LHCN-M2 (cell line): ENCODE results near the gene GALE. TPM values are rescaled to one million over a fixed set of nuclear protein-coding genes. Genes with fewer than 3 reads are reported as not detected.
"Not testable (repeated sequence)": the region's sequence is repeated elsewhere in the genome, so short reads cannot be mapped to it uniquely, and the experiment has no call there.

Experiments used
- DNase-seq: peaks from one replicate; pipeline ENCODE4 v3.0.0-alpha.2; 2012; ENCODE audit warnings: low read depth
- total RNA-seq: library from RNA; depleted of rRNA; stranded (reverse); fragments of >200 nt; gene quantifications from 2 replicates; pipeline ENCODE4 v1.2.3, GENCODE V29; 2014

Gene GALE
- total RNA-seq, 1 experiment from 2014 or later = 67.6 TPM

DNA sequence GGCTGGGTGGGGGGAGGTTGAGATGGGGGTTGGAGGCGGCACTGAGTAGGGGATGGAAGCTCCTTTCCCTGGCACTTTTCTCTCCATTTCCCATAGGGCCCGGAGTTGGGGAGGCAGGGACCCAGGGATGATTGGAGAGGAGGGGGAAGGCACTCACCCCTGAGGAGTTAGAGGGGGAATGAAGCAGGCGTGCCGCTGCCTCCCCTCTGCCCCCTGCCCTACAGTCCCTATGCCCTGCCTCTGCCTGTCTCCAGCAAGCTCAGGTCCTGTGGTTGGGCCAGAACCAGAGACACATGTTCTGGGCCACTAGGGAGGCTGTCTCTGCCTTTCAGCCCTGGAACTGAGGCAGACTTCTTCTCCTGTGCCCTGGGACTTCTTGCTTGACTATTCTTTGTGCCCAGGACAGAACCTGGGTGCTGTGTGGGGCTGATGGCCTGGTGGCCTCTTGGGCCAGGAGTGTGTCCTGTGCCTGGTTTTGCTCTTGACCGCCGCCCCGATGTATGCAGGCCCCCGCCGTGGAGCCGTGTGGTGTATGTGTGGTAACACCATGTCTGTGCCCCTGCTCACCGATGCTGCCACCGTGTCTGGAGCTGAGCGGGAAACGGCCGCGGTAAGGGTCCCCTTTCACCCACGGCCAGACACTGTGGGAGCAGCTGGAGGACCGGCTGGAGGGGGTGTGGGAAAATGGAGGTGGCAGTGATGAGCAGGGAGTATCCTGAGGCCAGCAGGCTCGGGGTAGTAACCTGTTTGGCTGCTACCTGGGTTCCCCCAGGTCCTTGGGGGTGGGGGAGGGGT is 8.2 kb downstream of the GALE start:
- no peak for DNase-seq

- DNase-seq = no peak
Measured at GRCh38 chr1:23791516-23792047, 9.0 kb downstream of the GALE start.

GRCh38 chr1:23790696-23791515 is 9.6 kb downstream of the GALE start, which contains the start of gene LYPLA2:
TSS of gene LYPLA2 (plus strand) at chr1:23791145. CDS start at chr1:23792683, 1,538 bp downstream.
- peak; percentile 86 for DNase-seq

GRCh38 chr1:23788695-23789094 is 11.9 kb downstream of the GALE start:
- DNase-seq = no peak

GRCh38 chr1:23787701-23788100 is 12.9 kb downstream of the GALE start:
- DNase-seq = no peak

DNA sequence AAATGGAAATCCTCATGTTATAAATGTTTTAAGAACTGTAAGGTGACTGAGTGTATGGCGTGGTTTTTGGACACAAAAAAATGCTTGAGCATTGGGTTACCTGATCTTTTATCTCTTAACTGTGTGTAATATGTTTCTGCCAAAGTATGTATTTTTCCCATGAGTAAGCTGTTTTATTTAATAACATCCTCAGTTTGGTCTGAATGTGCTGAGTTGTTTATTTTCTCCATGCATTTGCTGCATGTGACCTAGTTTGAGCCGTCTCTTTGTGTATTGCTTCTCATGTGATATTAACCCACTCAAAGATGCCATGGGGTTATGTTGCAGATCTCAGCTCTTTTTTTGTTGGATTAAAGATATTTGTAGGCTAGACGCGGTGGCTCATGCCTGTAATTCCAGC is 15.7 kb downstream of the GALE start:
- DNase-seq = no peak

- DNase-seq = not testable (repeated sequence)
Measured at GRCh38 chr1:23783141-23783540, 17.4 kb downstream of the GALE start.

DNA sequence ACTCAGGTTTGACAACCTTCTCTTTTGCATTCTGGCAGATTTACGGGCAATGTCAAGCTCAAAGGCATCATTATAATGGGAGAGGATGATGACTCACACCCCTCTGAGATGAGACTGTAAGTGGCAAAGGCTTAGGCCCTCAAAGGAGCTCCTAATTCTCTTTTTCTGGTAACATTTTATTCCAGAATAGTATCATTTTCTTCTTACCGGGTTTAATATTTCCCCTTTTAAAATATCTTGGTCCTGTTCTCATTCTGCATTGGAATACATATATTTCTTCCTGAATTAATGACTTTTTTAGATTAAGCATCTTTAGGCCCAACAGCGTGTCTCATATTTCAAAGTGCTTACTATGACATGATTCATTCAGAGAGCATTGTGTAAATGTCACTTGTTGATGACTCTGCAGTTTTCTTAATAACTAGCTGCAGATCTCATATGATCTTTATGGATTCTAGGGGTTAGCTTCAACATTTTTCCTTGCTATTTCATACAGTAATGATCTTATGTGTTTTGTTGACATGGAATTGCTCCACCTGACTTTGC is 20.7 kb downstream of the GALE start:
- peak; percentile 66 for DNase-seq

GRCh38 chr1:23777979-23778814 is 22.4 kb downstream of the GALE start, which contains the start of gene PITHD1:
TSS of gene PITHD1 (plus strand) at chr1:23778418. CDS start at chr1:23778516, 98 bp downstream.
- DNase-seq = peak; percentile 70

- no peak for DNase-seq
Measured at GRCh38 chr1:23776217-23776616, 24.3 kb downstream of the GALE start.

DNA sequence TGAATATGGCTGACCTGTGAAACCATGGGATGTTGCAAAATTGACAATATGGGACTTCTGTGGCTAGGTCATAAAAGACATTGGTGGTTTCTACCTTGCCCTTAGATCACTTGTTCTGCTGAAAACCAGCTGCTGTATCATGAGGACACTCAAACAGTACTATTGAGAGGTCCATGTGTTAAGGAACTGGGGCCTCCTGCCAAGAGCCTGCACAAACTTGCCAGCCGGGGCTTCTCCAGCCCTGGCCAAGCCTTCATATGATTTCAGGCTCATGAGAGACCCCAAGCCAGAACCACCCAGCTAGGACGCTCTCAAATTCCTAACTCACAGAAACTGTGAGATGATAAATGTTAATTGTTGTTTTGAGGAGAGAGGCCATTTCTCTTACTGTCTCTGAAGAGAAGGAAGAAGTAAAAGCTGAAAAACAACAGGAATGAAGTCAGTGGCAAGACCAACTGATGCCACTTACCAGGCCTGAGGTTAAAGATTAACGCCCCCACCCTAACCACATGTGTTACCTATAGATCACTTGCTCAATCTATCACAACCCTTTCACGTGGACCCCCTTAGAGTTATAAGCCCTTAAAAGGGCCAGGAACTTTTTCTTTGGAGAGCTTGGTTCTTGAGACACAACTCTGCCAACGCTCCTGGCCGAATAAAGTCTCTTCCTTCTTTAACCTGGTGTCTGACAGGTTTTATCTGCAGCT is 26.2 kb downstream of the GALE start:
- DNase-seq = no peak

GRCh38 chr1:23772854-23773242 is 27.7 kb downstream of the GALE start:
- DNase-seq = no peak

- peak; percentile 72 for DNase-seq
Measured at GRCh38 chr1:23772049-23772853, 28.3 kb downstream of the GALE start.

DNA sequence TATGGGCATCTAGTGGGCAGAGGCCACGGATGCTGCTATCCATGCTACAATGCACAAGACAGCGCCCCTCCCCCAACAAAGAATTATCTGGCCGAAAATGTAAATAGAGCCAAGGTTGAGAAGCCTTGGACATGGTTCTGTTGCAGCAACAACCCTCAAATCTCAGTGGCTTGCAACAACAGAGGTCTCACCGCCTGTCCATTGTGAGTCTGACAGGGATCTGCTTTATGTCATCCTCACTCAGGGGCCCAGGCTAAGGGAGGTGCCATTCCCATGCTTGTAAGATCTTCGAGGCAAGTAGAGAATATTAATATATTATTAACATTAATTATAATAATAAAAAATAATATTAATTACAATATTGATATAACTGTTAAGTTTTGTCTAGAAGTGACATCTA is 31.8 kb downstream of the GALE start:
- no peak for DNase-seq

DNA sequence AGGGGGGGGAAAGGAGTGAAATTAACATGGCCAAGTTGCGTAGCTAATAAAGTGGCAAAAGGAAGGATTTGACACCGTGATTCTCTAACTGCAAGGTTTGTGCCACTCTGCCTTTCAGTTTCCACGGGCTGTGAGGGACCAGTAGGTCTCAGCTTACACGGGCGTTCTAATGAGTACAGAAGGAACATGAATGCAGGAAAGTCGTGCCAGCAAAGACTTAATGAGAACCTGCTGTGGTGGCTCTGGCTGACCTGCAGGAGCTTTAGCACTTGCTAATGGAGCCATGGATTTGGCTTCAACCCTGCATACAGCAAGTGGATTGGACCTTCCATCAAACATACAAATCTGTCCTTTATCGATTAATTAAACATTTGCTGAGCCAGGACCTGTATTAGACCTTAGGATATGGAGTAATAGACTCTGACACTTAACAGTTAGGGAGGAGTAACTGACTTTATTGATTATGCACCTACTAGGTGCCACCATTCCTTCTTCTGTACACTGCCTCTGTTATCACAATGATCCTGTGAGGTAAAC is 37.4 kb downstream of the GALE start:
- DNase-seq = no peak

DNA sequence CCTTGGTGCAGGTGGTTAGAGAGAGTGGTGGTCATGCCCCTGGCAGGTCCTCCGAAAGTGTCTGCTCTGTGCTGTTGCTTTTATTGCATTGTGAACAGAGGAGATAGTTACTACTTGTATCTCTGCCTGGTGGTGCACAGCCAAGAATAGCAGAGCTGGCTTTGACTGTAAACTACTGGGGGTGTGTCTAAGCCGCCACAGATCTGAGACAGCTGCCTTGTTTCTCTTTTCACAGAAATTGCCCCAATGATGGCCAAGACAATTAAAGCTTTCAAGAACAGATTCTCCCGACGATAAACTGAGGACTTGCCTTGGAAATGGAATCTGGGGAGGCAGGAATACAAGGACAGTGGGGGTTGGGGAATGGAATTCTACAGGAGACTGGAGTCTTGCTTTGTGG is 41.3 kb downstream of the GALE start:
- no peak for DNase-seq

- DNase-seq = no peak
Measured at GRCh38 chr1:23757812-23758211, 42.7 kb downstream of the GALE start.

DNA sequence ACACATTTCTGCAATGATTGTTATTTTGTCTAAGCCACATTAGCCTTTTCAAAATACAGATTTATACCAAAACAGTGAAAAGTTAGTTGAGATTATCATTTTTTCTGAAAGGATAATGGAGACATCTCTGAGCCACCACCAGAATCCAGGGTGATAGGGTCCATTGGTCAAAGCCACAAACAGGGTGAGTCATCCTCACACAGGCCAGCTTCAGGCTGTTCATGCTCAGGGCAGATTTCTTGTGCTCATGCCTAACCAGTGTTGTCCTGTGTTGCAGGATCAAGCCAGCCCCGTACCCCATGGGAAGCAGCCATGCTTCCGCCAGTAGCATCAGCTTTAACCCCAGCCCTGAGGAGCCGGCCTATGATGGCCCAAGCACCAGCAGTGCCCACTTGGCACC is 43.9 kb downstream of the GALE start:
- DNase-seq = peak; percentile 73

GRCh38 chr1:23752909-23753308 is 47.6 kb downstream of the GALE start:
- no peak for DNase-seq
